Hepatocyte (in vitro differentiated cells): ENCODE data around the gene GMDS. TPM values are rescaled to one million over a fixed set of nuclear protein-coding genes. Genes with fewer than 3 reads are reported as not detected.

Experiments used
- DNase-seq: peaks from one replicate; pipeline ENCODE4 v3.0.0-alpha.2; 2016; ENCODE audit warnings: low spot score
- H2AFZ ChIP-seq: fragments of 200-600 bp; sonication (generic); 2 replicates; pipeline ENCODE4 v1.6.0; 2016; ENCODE audit warnings: antibody characterized with exemption, mild to moderate bottlenecking
- H3K27ac ChIP-seq: fragments of 200-600 bp; sonication (generic); 2 replicates; pipeline ENCODE4 v1.5.1; 2016; ENCODE audit warnings: mild to moderate bottlenecking
- H3K27me3 ChIP-seq: fragments of 200-600 bp; sonication (generic); 2 replicates; pipeline ENCODE4 v1.6.1; 2016
- H3K36me3 ChIP-seq: fragments of 200-600 bp; sonication (generic); replicated peaks from 2 replicates; pipeline ENCODE4 v1.5.1; 2016; ENCODE audit warnings: low read depth; ENCODE audit not compliant: insufficient read depth
- H3K4me1 ChIP-seq: fragments of 200-600 bp; sonication (generic); 2 replicates; pipeline ENCODE4 v1.5.1; 2016; ENCODE audit warnings: mild to moderate bottlenecking, moderate library complexity; ENCODE audit not compliant: insufficient read depth
- H3K4me2 ChIP-seq: fragments of 200-600 bp; sonication (generic); 2 replicates; pipeline ENCODE4 v1.6.0; 2016
- H3K4me3 ChIP-seq: fragments of 200-600 bp; sonication (generic); 2 replicates; pipeline ENCODE4 v1.5.1; 2016; ENCODE audit warnings: mild to moderate bottlenecking
- H3K79me2 ChIP-seq: fragments of 200-600 bp; sonication (generic); 2 replicates; pipeline ENCODE4 v1.6.0; 2017; ENCODE audit warnings: mild to moderate bottlenecking
- H3K9me2 ChIP-seq: fragments of 200-600 bp; sonication (generic); replicated peaks from 2 replicates; pipeline ENCODE4 v1.6.0; 2017; ENCODE audit warnings: mild to moderate bottlenecking; ENCODE audit not compliant: insufficient read depth
- H3K9me3 ChIP-seq: fragments of 200-600 bp; sonication (generic); 2 replicates; pipeline ENCODE4 v1.5.1; 2016; ENCODE audit warnings: low read depth, mild to moderate bottlenecking
- H4K20me1 ChIP-seq: fragments of 200-600 bp; sonication (generic); 2 replicates; pipeline ENCODE4 v1.6.0; 2016; ENCODE audit warnings: mild to moderate bottlenecking; ENCODE audit not compliant: insufficient read depth, poor library complexity, severe bottlenecking
- CTCF ChIP-seq: fragments of 200-600 bp; sonication (generic); IDR thresholded peaks from 2 replicates; pipeline ENCODE4 v1.5.1; 2016; ENCODE audit warnings: antibody characterized with exemption, mild to moderate bottlenecking; ENCODE audit not compliant: poor library complexity
- EZH2 ChIP-seq: fragments of 200-600 bp; sonication (generic); IDR thresholded peaks from 2 replicates; pipeline ENCODE4 v1.6.1; 2016; ENCODE audit warnings: antibody characterized with exemption, mild to moderate bottlenecking, borderline replicate concordance
- EZH2phosphoT487 ChIP-seq: fragments of 200-600 bp; sonication (generic); IDR thresholded peaks from one replicate; pipeline ENCODE4 v1.6.1; 2018; ENCODE audit warnings: antibody characterized with exemption, mild to moderate bottlenecking, low read depth, moderate library complexity; ENCODE audit not compliant: unreplicated experiment, severe bottlenecking
- WGBS: methylation state at CpG from one replicate; pipeline ENCODE4 v1.1.6; 2016; ENCODE audit warnings: low lambda C conversion rate; ENCODE audit errors: missing lambda C conversion rate; 5-methylcytosine and 5-hydroxymethylcytosine counted together
- polyA plus RNA-seq: library from polyadenylated mRNA; unstranded; fragments of >200 nt; fragmentation: Nextera tagmentation; extraction: Ambion mirVana; gene quantifications from 2 replicates; pipeline ENCODE4 v1.2.1, GENCODE V29; 2016
- total RNA-seq: library from RNA; depleted of rRNA; stranded (reverse); fragments of >200 nt; gene quantifications from 2 replicates; pipeline ENCODE4 v1.2.3, GENCODE V29; 2014

GMDS gene
- total and polyA plus RNA-seq, 2 experiments from 2014 or later = 20.7 to 32.6 TPM

GRCh38 chr6:1639430-1639829 is 606.0 kb downstream of the GMDS start:
- TF ChIP-seq EZH2phosphoT487 (no peak), CTCF (no peak), EZH2 (no peak)
- Histone ChIP-seq H3K4me3 (no peak overlapping the region), H2AFZ (no peak overlapping the region), H3K9me3 (no peaks in the 10 kb centered on the region), H4K20me1 (no peaks in the 10 kb centered on the region), H3K9me2 (no peaks in the 10 kb centered on the region), H3K36me3 (no peaks in the 10 kb centered on the region), H3K27ac (no peak overlapping the region), H3K79me2 (no peaks in the 10 kb centered on the region), H3K4me1 (peaks cover 5% of the 10 kb centered on the region), H3K27me3 (no peaks in the 10 kb centered on the region), H3K4me2 (no peak overlapping the region)
- no peak for DNase-seq
- 92% methylated on average over 9 of the region's 9 CpGs for WGBS

DNA sequence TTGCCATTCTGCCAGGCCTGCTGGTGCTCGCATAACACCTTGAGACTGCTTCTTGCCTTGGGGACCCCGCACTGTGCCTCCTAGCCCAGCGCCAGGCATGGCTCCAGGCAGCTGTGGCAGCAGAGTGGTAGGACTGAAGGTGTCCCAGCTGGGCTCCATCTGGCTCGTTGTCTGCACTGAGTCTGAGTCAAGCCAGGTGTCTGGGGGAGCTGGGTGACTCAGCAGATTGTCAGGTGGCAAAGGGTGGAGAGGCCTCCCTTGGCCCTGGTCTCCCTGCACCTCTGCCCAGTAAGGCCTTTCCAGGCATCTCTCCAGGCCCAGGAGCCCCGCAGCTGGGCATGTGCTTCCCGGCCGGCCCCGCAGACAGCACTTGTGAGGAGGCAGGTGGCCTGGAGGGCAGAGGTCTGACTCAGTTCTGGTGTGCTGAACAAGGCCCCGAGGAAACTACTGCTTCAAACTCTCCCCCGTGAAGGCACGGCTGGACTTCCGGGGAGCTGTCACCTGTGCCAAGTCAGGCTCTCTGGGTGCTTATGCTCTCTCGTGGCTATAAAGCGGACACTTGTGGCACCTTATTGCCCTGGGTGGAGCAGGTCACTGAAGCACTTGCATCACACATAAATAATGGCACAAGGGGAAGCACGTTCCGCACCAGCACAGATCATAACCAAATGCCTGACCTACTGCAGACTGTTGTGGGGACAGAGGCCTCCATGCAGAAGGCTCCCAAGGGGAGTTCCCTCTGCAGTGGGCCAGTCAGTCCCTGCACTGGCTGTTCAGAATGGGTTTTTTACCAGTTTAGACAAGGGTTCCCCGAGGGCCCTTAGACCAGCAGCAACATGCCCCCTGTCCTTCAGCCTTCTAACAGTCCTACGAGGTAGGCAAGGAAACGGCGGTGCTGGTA is 608.2 kb downstream of the GMDS start:
- TF ChIP-seq EZH2phosphoT487 (no peak), EZH2 (no peak), CTCF (no peak)
- Histone ChIP-seq H3K36me3 (no peaks in the 10 kb centered on the region), H3K79me2 (no peaks in the 10 kb centered on the region), H3K4me2 (no peak overlapping the region), H3K4me3 (no peak overlapping the region), H3K9me3 (no peaks in the 10 kb centered on the region), H3K27me3 (no peaks in the 10 kb centered on the region), H3K27ac (no peak overlapping the region), H2AFZ (no peak overlapping the region), H4K20me1 (no peaks in the 10 kb centered on the region), H3K9me2 (no peaks in the 10 kb centered on the region), H3K4me1 (peaks cover 5% of the 10 kb centered on the region)
- 93% methylated on average over 20 of the region's 20 CpGs for WGBS
- no peak for DNase-seq

GRCh38 chr6:1636272-1636825 is 609.1 kb downstream of the GMDS start:
- no peaks in the 10 kb centered on the region for H3K27me3 ChIP-seq
- 96% methylated on average over 9 of the region's 9 CpGs for WGBS
- TF ChIP-seq EZH2 (no peak), EZH2phosphoT487 (no peak), CTCF (no peak)
- H3K4me1 ChIP-seq = no peaks in the 10 kb centered on the region
- no peak overlapping the region for H3K4me3 ChIP-seq
- no peaks in the 10 kb centered on the region for H4K20me1 ChIP-seq
- H3K79me2 ChIP-seq = no peaks in the 10 kb centered on the region
- no peaks in the 10 kb centered on the region for H3K9me2 ChIP-seq
- H3K9me3 ChIP-seq = no peaks in the 10 kb centered on the region
- no peak for DNase-seq
- H2AFZ ChIP-seq = no peak overlapping the region
- no peak overlapping the region for H3K27ac ChIP-seq
- no peak overlapping the region for H3K4me2 ChIP-seq
- no peaks in the 10 kb centered on the region for H3K36me3 ChIP-seq
